H9 (cell line): Measurements from ENCODE around the gene ADTRP. TPM values are rescaled to one million over a fixed set of nuclear protein-coding genes. Genes with fewer than 3 reads are reported as not detected.

Experiments used
- DNase-seq: peaks from one replicate; pipeline ENCODE4 v3.0.0-alpha.2; 2017
- H2AFZ ChIP-seq: one replicate; pipeline ENCODE4 v1.6.1; 2013; ENCODE audit warnings: mild to moderate bottlenecking, low read length, control low read depth, moderate library complexity
- H2AK5ac ChIP-seq: 2 replicates; pipeline ENCODE4 v1.6.1; 2013; ENCODE audit warnings: low read length, control low read depth, mixed read lengths; ENCODE audit not compliant: insufficient read length
- H2BK120ac ChIP-seq: one replicate; pipeline ENCODE4 v1.6.1; 2013; ENCODE audit warnings: low read depth, mild to moderate bottlenecking, low read length, control low read depth, inconsistent platforms; ENCODE audit not compliant: poor library complexity, severe bottlenecking
- H2BK12ac ChIP-seq: 2 replicates; pipeline ENCODE4 v1.6.1; 2013; ENCODE audit warnings: low read length, control low read depth, mixed read lengths, low read depth; ENCODE audit not compliant: insufficient read length
- H2BK15ac ChIP-seq: 2 replicates; pipeline ENCODE4 v1.6.1; 2013; ENCODE audit warnings: low read depth, low read length, control low read depth
- H2BK20ac ChIP-seq: one replicate; pipeline ENCODE4 v1.6.1; 2013; ENCODE audit warnings: low read depth, mild to moderate bottlenecking, low read length, control low read depth, inconsistent platforms; ENCODE audit not compliant: poor library complexity, severe bottlenecking
- H2BK5ac ChIP-seq: 2 replicates; pipeline ENCODE4 v1.6.1; 2013; ENCODE audit warnings: low read length, control low read depth, mixed read lengths; ENCODE audit not compliant: insufficient read length
- H3K14ac ChIP-seq: 2 replicates; pipeline ENCODE4 v1.6.1; 2013; ENCODE audit warnings: low read length, control low read depth; ENCODE audit not compliant: insufficient read depth
- H3K18ac ChIP-seq: 2 replicates; pipeline ENCODE4 v1.6.1; 2013; ENCODE audit warnings: low read depth, mild to moderate bottlenecking, mixed read lengths, low read length, control low read depth; ENCODE audit not compliant: insufficient read length
- H3K23ac ChIP-seq: 2 replicates; pipeline ENCODE4 v1.6.1; 2013; ENCODE audit warnings: low read length, control low read depth, mixed read lengths, low read depth; ENCODE audit not compliant: insufficient read length
- H3K23me2 ChIP-seq: 2 replicates; pipeline ENCODE4 v1.6.1; 2013; ENCODE audit warnings: low read depth, mild to moderate bottlenecking, mixed read lengths, low read length, control low read depth; ENCODE audit not compliant: insufficient read length, poor library complexity, severe bottlenecking
- H3K27ac ChIP-seq: 2 replicates; pipeline ENCODE4 v1.5.1; 2013; ENCODE audit warnings: low read length, control low read depth, mixed read lengths, low read depth; ENCODE audit not compliant: insufficient read length
- H3K27me3 ChIP-seq: 2 replicates; pipeline ENCODE4 v1.6.1; 2013; ENCODE audit warnings: low read length, control low read depth, inconsistent platforms; ENCODE audit not compliant: insufficient read depth
- H3K4ac ChIP-seq: 2 replicates; pipeline ENCODE4 v1.6.1; 2013; ENCODE audit warnings: low read depth, mild to moderate bottlenecking, control low read depth, inconsistent platforms, low read length, moderate library complexity
- H3K4me1 ChIP-seq: 2 replicates; pipeline ENCODE4 v1.6.1; 2013; ENCODE audit warnings: low read length, control low read depth, inconsistent platforms; ENCODE audit not compliant: insufficient read depth
- H3K4me2 ChIP-seq: 2 replicates; pipeline ENCODE4 v1.6.1; 2013; ENCODE audit warnings: low read length, control low read depth, mixed read lengths; ENCODE audit not compliant: insufficient read length, insufficient read depth
- H3K56ac ChIP-seq: 2 replicates; pipeline ENCODE4 v1.6.1; 2013; ENCODE audit warnings: low read depth, mild to moderate bottlenecking, mixed read lengths, low read length, control low read depth; ENCODE audit not compliant: insufficient read length
- H3K79me1 ChIP-seq: 2 replicates; pipeline ENCODE4 v1.6.1; 2013; ENCODE audit warnings: low read depth, mild to moderate bottlenecking, moderate library complexity, low read length, control low read depth, inconsistent platforms; ENCODE audit not compliant: insufficient read depth, poor library complexity, severe bottlenecking
- H3K79me2 ChIP-seq: 2 replicates; pipeline ENCODE4 v1.6.1; 2013; ENCODE audit warnings: low read length, control low read depth, inconsistent platforms; ENCODE audit not compliant: insufficient read depth
- H3K9ac ChIP-seq: 2 replicates; pipeline ENCODE4 v1.6.1; 2013; ENCODE audit warnings: low read length, control low read depth, mixed read lengths; ENCODE audit not compliant: insufficient read length; ENCODE audit errors: extremely low read depth
- H3K9me3 ChIP-seq: one replicate; pipeline ENCODE4 v1.6.1; 2013; ENCODE audit warnings: low read depth, low read length, inconsistent platforms; ENCODE audit not compliant: control insufficient read depth
- H3T11ph ChIP-seq: one replicate; pipeline ENCODE4 v1.6.1; 2013; ENCODE audit warnings: mild to moderate bottlenecking, low read length, control low read depth, inconsistent platforms
- H4K20me1 ChIP-seq: one replicate; pipeline ENCODE4 v1.6.1; 2013; ENCODE audit not compliant: control insufficient read depth, insufficient read length, insufficient read depth
- H4K5ac ChIP-seq: 2 replicates; pipeline ENCODE4 v1.6.1; 2013; ENCODE audit warnings: low read depth, mild to moderate bottlenecking, mixed read lengths, low read length, control low read depth; ENCODE audit not compliant: insufficient read length
- H4K8ac ChIP-seq: replicated peaks from 2 replicates; pipeline ENCODE4 v1.6.1; 2013; ENCODE audit warnings: low read length, control low read depth, mixed read lengths, low read depth; ENCODE audit not compliant: insufficient read length
- H4K91ac ChIP-seq: 2 replicates; pipeline ENCODE4 v1.6.1; 2013; ENCODE audit warnings: low read depth, mild to moderate bottlenecking, moderate library complexity, mixed read lengths, low read length, control low read depth; ENCODE audit not compliant: insufficient read length
- H3K27ac Mint-ChIP-seq, 3 experiments: 2 replicates in 2 of 3; 3 replicates in 1 of 3; pipeline ENCODE4 v1.8.0; 2020 to 2021; ENCODE audit warnings: mixed read lengths in 3 of 3, mild to moderate bottlenecking in 1 of 3, moderate library complexity in 1 of 3
- H3K27me3 Mint-ChIP-seq: 2 replicates; pipeline ENCODE4 v1.8.0; 2021; ENCODE audit warnings: low read depth, mild to moderate bottlenecking, moderate library complexity, mixed read lengths
- H3K36me3 Mint-ChIP-seq, 3 experiments: 2 replicates in 2 of 3; 3 replicates in 1 of 3; pipeline ENCODE4 v1.8.0; 2020 to 2021; ENCODE audit warnings: low read depth in 3 of 3, mixed read lengths in 3 of 3; ENCODE audit not compliant: insufficient read depth in 1 of 3
- H3K4me1 Mint-ChIP-seq, 2 experiments: 2 replicates each; pipeline ENCODE4 v1.8.0; 2020; ENCODE audit warnings: mixed read lengths in 2 of 2
- H3K4me3 Mint-ChIP-seq, 2 experiments: 2 replicates in 1 of 2; 3 replicates in 1 of 2; pipeline ENCODE4 v1.8.0; 2020 to 2021; ENCODE audit warnings: mild to moderate bottlenecking in 2 of 2, mixed read lengths in 2 of 2, moderate library complexity in 1 of 2
- H3K9me3 Mint-ChIP-seq, 2 experiments: 2 replicates in 1 of 2; 3 replicates in 1 of 2; pipeline ENCODE4 v1.8.0; 2020; ENCODE audit warnings: mild to moderate bottlenecking in 2 of 2, mixed read lengths in 2 of 2, moderate library complexity in 1 of 2
- CTCF ChIP-seq: fragments of 200-600 bp; sonication (generic); conservative IDR thresholded peaks from 3 replicates; pipeline ENCODE4 v1.8.0; 2021; ENCODE audit warnings: antibody characterized with exemption, mild to moderate bottlenecking
- WGBS: extraction: QIAGEN DNeasy Blood & Tissue Kit; methylation state at CpG from one replicate; pipeline ENCODE4 v1.1.7; 2013; ENCODE audit warnings: missing lambda C conversion rate, low lambda C conversion rate, mixed read lengths; ENCODE audit not compliant: insufficient read length; ENCODE audit errors: extremely low coverage; 5-methylcytosine and 5-hydroxymethylcytosine counted together
- total RNA-seq: library from RNA; stranded (reverse); gene quantifications from 2 replicates; pipeline ENCODE4 v1.2.1, GENCODE V29; 2021

ADTRP gene
- total RNA-seq, 1 experiment from 2014 or later = not detected

- H3K79me2 ChIP-seq = no peaks in the 10 kb centered on the region
- no peak overlapping the region for H3T11ph ChIP-seq
- H2BK120ac ChIP-seq = no peak overlapping the region
- H2BK12ac ChIP-seq = no peak overlapping the region
- Mint-ChIP-seq H3K27me3 (peaks cover 4% of the 10 kb centered on the region; the same call in 1 of the 2 replicates), H3K4me1 (peaks cover 3 to 10% of the 10 kb centered on the region in 2 experiments; a peak in 3 of 4 replicates), H3K27ac (no peak overlapping the region), H3K4me3 (no peak overlapping the region), H3K9me3 (peaks cover 2 to 3% of the 10 kb centered on the region in 2 experiments; a peak in 3 of 5 replicates), H3K36me3 (peaks cover 4 to 6% (median 4%) of the 10 kb centered on the region in 3 experiments; a peak in 4 of 7 replicates)
- no peaks in the 10 kb centered on the region for H3K27me3 ChIP-seq
- H4K5ac ChIP-seq = no peak overlapping the region
- H4K8ac ChIP-seq = no peak overlapping the region
- H3K79me1 ChIP-seq = no peaks in the 10 kb centered on the region
- H3K23me2 ChIP-seq = no peaks in the 10 kb centered on the region
- no CpG with 5 or more reads among the region's 1 CpG for WGBS
- no peak overlapping the region for H3K27ac ChIP-seq
- H3K4ac ChIP-seq = no peak overlapping the region
- H2BK15ac ChIP-seq = no peak overlapping the region
- H4K20me1 ChIP-seq = no peaks in the 10 kb centered on the region
- no peaks in the 10 kb centered on the region; the same call in 1 of the 2 replicates for H3K4me1 ChIP-seq
- no peak overlapping the region for H3K18ac ChIP-seq
- no peak for TF ChIP-seq CTCF
- H3K14ac ChIP-seq = no peak overlapping the region
- no peaks in the 10 kb centered on the region for H3K9me3 ChIP-seq
- H3K23ac ChIP-seq = no peak overlapping the region
- no peak overlapping the region for H3K4me2 ChIP-seq
- no peak overlapping the region for H4K91ac ChIP-seq
- no peak overlapping the region for H2BK5ac ChIP-seq
- no peak overlapping the region for H2BK20ac ChIP-seq
- no peak overlapping the region for H2AFZ ChIP-seq
- DNase-seq = no peak
- no peak overlapping the region for H3K9ac ChIP-seq
- no peak overlapping the region for H2AK5ac ChIP-seq
- no peak overlapping the region for H3K56ac ChIP-seq
These were observed 34.5 kb downstream of the ADTRP start for GRCh38 chr6:11744101-11744500.
